G401 (cell line): ENCODE measurements around the gene KIFBP. TPM values are rescaled to one million over a fixed set of nuclear protein-coding genes. Genes with fewer than 3 reads are reported as not detected.
"Not testable (repeated sequence)": the region's sequence is repeated elsewhere in the genome, so short reads cannot be mapped to it uniquely, and the experiment has no call there.

Experiments used
- DNase-seq: peaks from one replicate; pipeline ENCODE4 v3.0.0-alpha.2; 2015; ENCODE audit warnings: low spot score
- in situ Hi-C: cut with HindIII; loops from 2 replicates; pipeline ENCODE4 v1.10.0; 2016; ENCODE audit warnings: low sequenced_read_pairs, mixed read lengths
- total RNA-seq: library from RNA; depleted of rRNA; stranded (reverse); fragments of >200 nt; shearing (Covaris generic); gene quantifications from 2 replicates; pipeline ENCODE4 v1.2.3, GENCODE V29; 2014

KIFBP gene
- total RNA-seq, 1 experiment from 2014 or later: 35.4 TPM

DNA sequence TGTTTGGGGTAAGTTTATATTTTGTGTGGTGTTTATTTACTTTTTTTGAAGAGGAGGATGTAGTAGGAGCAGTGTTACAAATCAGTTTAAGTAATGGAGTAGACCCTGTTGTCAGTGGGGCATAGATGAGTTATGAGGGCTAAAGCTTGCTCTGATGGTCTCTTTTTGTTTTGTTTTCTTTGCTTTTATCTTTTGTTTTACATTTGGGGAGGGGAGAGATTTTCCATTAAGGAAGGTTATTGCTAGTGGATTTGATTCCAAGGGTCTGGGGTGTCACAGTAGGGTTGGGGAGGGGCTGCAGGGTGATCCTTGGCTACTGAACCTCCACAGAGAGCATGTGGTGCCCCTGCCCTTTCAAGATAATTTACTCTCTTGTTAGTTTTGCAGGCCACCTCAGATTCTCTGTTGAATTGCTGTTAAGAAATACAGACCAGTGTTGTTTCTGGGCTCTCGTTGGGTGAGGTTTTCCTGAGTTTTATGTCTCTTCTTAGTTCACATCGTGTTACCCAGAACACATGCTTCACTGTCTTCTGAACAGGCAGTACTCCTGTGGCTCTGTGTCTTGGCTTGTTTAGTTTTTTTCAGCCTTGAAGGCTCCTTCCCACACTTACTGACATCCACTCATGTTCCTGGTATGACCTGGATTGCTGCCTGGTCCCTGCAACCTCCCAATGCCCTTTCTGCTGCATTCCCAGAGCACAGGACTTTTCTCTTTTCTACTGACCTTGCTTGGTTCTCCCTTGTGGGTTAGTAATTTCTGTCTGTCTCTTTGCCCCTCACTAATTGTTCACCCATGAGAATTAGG, 4.2 kb downstream of the KIFBP start:
- in situ Hi-C loops: no loop called here
- DNase-seq: peak; percentile 11

DNA sequence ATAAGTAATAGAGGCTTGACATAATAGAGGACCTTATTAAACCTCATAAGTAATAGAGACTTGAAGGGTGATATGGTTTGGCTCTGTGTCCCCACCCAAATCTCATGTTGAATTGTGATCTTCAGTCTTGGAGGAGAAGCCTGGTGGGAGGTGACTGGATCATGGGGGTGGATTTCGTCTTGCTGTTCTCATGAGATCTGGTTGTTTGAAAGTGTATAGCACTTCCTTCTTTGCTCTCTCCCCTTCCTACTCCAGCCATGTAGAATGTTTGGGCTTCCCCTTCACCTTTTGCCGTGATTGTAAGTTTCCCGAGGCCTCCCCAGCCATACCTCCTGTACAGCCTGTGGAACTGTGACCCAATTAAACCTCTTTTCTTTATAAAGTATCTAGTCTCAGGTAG, 8.6 kb downstream of the KIFBP start:
- no peak for DNase-seq
- in situ Hi-C loops: no loop called here

GRCh38 chr10:69004821-69005220, 16.2 kb downstream of the KIFBP start:
- DNase-seq: peak; percentile 22
- in situ Hi-C loops: no loop called here

- in situ Hi-C loops: no loop called here
- no peak for DNase-seq
Observed at GRCh38 chr10:69005704-69006485, 17.3 kb downstream of the KIFBP start.

DNA sequence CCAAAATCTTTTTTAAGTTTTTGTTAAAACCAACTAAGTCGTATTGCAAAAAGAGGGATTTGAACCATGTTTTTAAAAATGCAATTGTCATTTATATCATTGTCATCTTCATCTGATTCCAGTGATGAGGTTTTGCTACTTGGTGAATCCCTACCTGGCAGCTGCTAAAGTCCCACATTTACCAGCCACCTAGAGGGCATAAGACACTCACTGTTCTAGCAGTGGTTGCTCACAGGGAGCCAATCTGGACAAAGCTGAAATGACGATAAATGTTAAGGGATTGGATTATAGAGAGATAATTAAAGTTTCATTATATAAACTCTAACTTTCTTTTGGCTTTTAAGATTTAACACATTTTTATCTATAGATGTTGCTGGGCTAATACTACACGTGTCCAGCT, 18.7 kb downstream of the KIFBP start:
- in situ Hi-C loops: no loop called here

DNA sequence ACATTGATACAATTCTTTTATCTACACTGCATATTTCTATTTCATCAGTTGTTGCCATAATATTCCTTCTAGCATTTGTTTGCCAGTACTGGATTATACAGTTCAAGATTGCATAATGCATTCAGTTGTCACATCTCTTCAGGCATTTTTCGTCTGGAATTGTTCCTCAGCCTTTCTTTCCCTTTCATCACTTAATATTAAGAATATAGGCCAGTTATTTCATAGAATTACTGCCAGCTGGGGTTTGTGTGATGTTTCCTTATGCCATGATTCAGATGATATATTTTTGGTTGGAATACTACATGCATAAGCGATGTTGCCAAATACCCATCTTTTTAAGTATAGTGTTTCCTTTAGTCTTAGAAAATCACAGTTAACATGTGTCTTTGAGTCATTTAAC, 20.8 kb downstream of the KIFBP start:
- in situ Hi-C loops: no loop called here

More for the DNA sequence above, 18.7 kb downstream of the KIFBP start:
- DNase-seq: no peak

GRCh38 chr10:69010151-69010640, 21.6 kb downstream of the KIFBP start:
- DNase-seq: no peak
- in situ Hi-C loops: no loop called here

More for the DNA sequence above, 20.8 kb downstream of the KIFBP start:
- DNase-seq: no peak

GRCh38 chr10:69012778-69013177, 24.2 kb downstream of the KIFBP start:
- in situ Hi-C loops, DNase-seq: not testable (repeated sequence)

GRCh38 chr10:69014171-69014570, 25.6 kb downstream of the KIFBP start:
- no peak for DNase-seq
- in situ Hi-C loops: no loop called here

GRCh38 chr10:69018613-69019012, 30.0 kb downstream of the KIFBP start:
- no peak for DNase-seq
- in situ Hi-C loops: no loop called here

DNA sequence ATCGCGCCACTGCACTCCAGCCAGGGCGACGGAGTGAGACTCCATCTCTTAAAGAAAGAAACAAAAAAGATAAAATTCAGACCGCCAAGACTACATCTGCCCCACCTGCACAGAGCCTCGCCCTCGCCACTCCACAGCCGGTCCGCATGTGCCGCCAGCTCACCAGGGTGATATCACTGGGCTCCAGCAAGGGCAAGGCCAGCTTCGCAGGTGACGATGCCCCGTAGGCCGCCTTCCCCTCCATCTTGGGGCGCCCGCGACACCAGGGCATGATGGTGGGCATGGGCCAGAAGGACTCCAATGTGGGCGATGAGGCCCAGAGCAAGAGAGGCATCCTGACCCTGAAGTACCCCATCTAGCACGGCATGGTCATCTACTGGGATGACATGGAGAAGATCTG, 34.0 kb downstream of the KIFBP start:
- in situ Hi-C loops: no loop called here

GRCh38 chr10:69025370-69025896, 36.8 kb downstream of the KIFBP start:
- DNase-seq: no peak
- in situ Hi-C loops: no loop called here

More for the DNA sequence above, 34.0 kb downstream of the KIFBP start:
- DNase-seq: no peak

DNA sequence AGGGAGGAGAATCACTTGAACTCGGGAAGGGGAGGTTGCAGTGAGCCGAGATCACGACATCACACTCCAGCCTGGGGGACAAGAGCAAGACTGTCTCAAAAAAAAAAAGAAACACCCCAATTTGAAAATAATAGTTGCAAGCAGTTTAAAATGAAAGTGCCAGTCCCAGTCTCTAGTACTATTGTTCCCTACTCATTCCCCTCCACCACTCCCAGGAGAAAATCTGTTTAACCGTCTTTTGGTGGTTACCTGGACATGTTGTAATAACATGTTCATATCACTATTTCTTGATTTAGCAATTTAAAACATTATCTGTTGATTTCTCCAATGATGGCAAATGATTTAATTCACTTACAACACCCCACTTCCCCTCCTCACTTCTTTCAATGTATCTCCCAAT, 44.7 kb downstream of the KIFBP start:
- in situ Hi-C loops: no loop called here

GRCh38 chr10:69037489-69037888, 48.9 kb downstream of the KIFBP start:
- in situ Hi-C loops: no loop called here
- DNase-seq: no peak

More for the DNA sequence above, 44.7 kb downstream of the KIFBP start:
- no peak for DNase-seq

DNA sequence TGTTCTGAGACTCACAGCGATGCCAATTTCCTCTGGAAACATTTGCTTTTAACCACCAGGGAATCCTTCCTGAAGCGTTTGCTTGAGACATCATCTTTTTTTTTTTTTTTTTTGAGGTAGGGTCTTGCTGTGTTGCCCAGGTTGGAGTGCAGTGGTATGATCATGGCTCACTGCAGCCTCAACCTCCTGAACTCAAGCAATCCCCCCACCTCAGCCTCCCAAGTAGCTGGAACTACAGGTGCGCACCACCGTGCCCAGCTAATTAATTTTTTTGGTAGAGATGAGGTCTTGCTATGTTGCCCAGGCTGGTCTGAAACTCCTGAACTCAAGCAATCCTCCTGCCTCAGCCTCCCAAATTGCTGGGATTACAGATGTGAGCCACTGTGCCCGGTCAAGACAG, 52.3 kb downstream of the KIFBP start:
- in situ Hi-C loops, DNase-seq: not testable (repeated sequence)

GRCh38 chr10:69042417-69042816, 53.8 kb downstream of the KIFBP start:
- in situ Hi-C loops: no loop called here
- no peak for DNase-seq

DNA sequence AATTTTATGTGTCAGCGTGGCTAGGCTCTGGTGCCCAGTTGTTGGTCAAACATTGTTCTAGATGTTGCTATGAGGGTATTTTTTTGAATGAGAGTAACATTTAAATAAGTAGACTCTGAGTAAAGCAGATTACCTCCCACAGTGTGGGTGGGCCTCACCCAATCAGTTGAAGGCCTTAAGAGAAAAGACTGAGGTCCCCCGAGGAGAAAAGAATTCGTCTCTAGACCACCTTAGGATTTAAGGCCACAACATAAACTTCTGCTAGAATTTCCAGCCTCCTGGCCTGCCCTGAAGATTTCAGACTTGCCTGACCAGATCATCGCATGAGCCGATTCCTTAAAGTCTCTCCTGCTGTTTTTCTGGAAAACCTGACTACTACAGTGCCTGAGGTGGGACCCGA, 54.2 kb downstream of the KIFBP start:
- no peak for DNase-seq
- in situ Hi-C loops: no loop called here

GRCh38 chr10:69043931-69044531, 55.4 kb downstream of the KIFBP start:
- in situ Hi-C loops: no loop called here
- DNase-seq: no peak

GRCh38 chr10:69044546-69044945, 55.9 kb downstream of the KIFBP start:
- in situ Hi-C loops: no loop called here
- no peak for DNase-seq
